Measurements from ENCODE around the gene CORO7. TPM values are rescaled to one million over a fixed set of nuclear protein-coding genes. Genes with fewer than 3 reads are reported as not detected.

CORO7 gene
- total and polyA plus RNA-seq, 2 donors (not counting 1 experiment from before 2014, with no cell fraction given): 117 to 230 TPM

- Histone ChIP-seq H3K27me3 (replicated peaks in 1 of 4; ENCODE audit: control extremely low read depth in 1 of 4, control insufficient read depth in 3 of 4, insufficient read depth in 4 of 4, low read length in 3 of 4) (no peaks in the 10 kb centered on the region), H3K4me1 (ENCODE audit: control insufficient read depth in 2 of 2, insufficient read depth in 2 of 2, low read length in 2 of 2) (no peaks in the 10 kb centered on the region), H3K9me3 (ENCODE audit: control extremely low read depth in 1 of 3, control insufficient read depth in 2 of 3, insufficient read depth in 1 of 3, low read length in 2 of 3) (no peaks in the 10 kb centered on the region), H3K27ac (ENCODE audit: low read length in 2 of 2) (no peak overlapping the region), H3K9ac (ENCODE audit: low read length) (no peak overlapping the region), H4K20me1 (ENCODE audit: control insufficient read depth, insufficient read depth, low read length, poor library complexity, severe bottlenecking) (peaks cover 97% of the 10 kb centered on the region), H3K79me2 (ENCODE audit: control insufficient read depth, insufficient read depth, low read length) (peaks cover 60% of the 10 kb centered on the region), H2AFZ (ENCODE audit: insufficient read depth, low read depth, low read length, poor library complexity, severe bottlenecking) (no peak overlapping the region), H3K36me3 (replicated peaks in 1 of 2; ENCODE audit: control extremely low read depth in 1 of 2, control insufficient read depth in 1 of 2, extremely low read depth in 1 of 2, insufficient read depth in 2 of 2, low read length in 1 of 2) (peaks cover 3 to 87% of the 10 kb centered on the region in 2 experiments), H3K4me3 (ENCODE audit: control extremely low read depth in 1 of 5, extremely low read depth in 1 of 5, insufficient read depth in 1 of 5, low read depth in 2 of 5, low read length in 4 of 5) (no peak overlapping the region), H3K4me2 (replicated peaks; ENCODE audit: low read depth, low read length, poor library complexity, severe bottlenecking) (no peak overlapping the region)
- no peak for ATAC-seq (ENCODE audit: low read depth)
- ChIA-PET POLR2A (no interaction called here), CTCF (interaction anchor here (0.9 to 3.3 kb wide), 4 partner anchors 14 to 59 kb away, joined by 3 to 27 read pairs (median 6); no protein-coding TSS in a partner anchor)
- Mint-ChIP-seq H3K4me1 (no peaks in the 10 kb centered on the region), H3K27me3 (no peaks in the 10 kb centered on the region), H3K27ac (no peak overlapping the region), H3K9me3 (ENCODE audit: insufficient read depth) (no peaks in the 10 kb centered on the region), H3K4me3 (no peak overlapping the region)
- DNase-seq: no peak
- TF ChIP-seq CTCF (IDR thresholded peaks at IDR 0.05) (no peak), EZH2 (IDR thresholded peaks at IDR 0.05; ENCODE audit: borderline replicate concordance, insufficient read depth, low read depth, low read length, poor library complexity, severe bottlenecking) (no peak)
- WGBS (ENCODE audit: insufficient coverage): 95% methylated on average over 23 of the region's 27 CpGs
- intact Hi-C loops (cut with micrococcal nuclease): no loop called here
These were observed 27.1 kb downstream of the CORO7 start for GRCh38 chr16:4389051-4389955.
